Panc1 (cell line): ENCODE data around the gene MCOLN1. TPM values are rescaled to one million over a fixed set of nuclear protein-coding genes. Genes with fewer than 3 reads are reported as not detected.
A peak's percentile ranks its signal among the peaks of the same experiment; 100 is the strongest.

ENCODE experiments used
- ATAC-seq: fragments of 200-7000 bp; cut with Tn5 transposase; 2 replicates; pipeline ENCODE4 v1.9.1; 2020; ENCODE audit warnings: mild to moderate bottlenecking, moderate library complexity
- BruUV-seq: library from RNA; stranded (reverse); fragments of 400-500 nt; replicated peaks from 2 replicates; lab custom pipeline; 2021; lab: Mats Ljungman, UMichigan
- CTCF ChIA-PET: fragments of 300-600 bp; sonication (Branson Sonifier 250); formaldehyde crosslinking; loops from one replicate; lab custom pipeline; 2022; ENCODE audit warnings: antibody characterized with exemption; lab: Charles Lee
- POLR2A ChIA-PET: fragments of 300-600 bp; sonication (Branson Sonifier 250); formaldehyde crosslinking; loops from one replicate; lab custom pipeline; 2022; ENCODE audit warnings: antibody characterized with exemption; lab: Charles Lee
- DNase-seq: peaks from one replicate; pipeline ENCODE4 v3.0.0-alpha.2; 2010; ENCODE audit warnings: low read depth, low spot score
- H3K27ac ChIP-seq: 2 replicates; pipeline ENCODE4 v1.5.1; 2011; ENCODE audit warnings: mild to moderate bottlenecking, low read length, inconsistent platforms
- H3K27me3 ChIP-seq: fragments of 200-500 bp; sonication (Bioruptor generic); 2 replicates; pipeline ENCODE4 v1.6.0; 2014; ENCODE audit warnings: low read length, inconsistent platforms; ENCODE audit not compliant: control insufficient read depth, insufficient read depth
- H3K36me3 ChIP-seq: fragments of 200-500 bp; sonication (Bioruptor generic); 2 replicates; pipeline ENCODE4 v1.5.1; 2014; ENCODE audit warnings: inconsistent platforms, mild to moderate bottlenecking, low read length, moderate library complexity; ENCODE audit not compliant: control insufficient read depth, insufficient read depth
- H3K4me1 ChIP-seq: 2 replicates; pipeline ENCODE4 v1.5.1; 2011; ENCODE audit warnings: inconsistent platforms, mild to moderate bottlenecking, low read length, moderate library complexity; ENCODE audit not compliant: control insufficient read depth, insufficient read depth
- H3K4me3 ChIP-seq, 2 experiments: 2 replicates each; pipeline ENCODE4 v1.5.1; 2011 to 2012; ENCODE audit warnings: low read depth in 2 of 2, low read length in 2 of 2, mild to moderate bottlenecking in 2 of 2, inconsistent platforms in 1 of 2, moderate library complexity in 1 of 2
- H3K9me3 ChIP-seq: fragments of 200-500 bp; sonication (Bioruptor generic); 2 replicates; pipeline ENCODE4 v1.5.1; 2014; ENCODE audit warnings: low read depth, mild to moderate bottlenecking, inconsistent platforms, low read length, moderate library complexity; ENCODE audit not compliant: control insufficient read depth, insufficient read depth
- CTCF ChIP-seq: fragments of 450-650 bp; IDR thresholded peaks from 2 replicates; pipeline ENCODE4 v1.5.1; 2017; ENCODE audit warnings: mild to moderate bottlenecking
- POLR2AphosphoS5 ChIP-seq: IDR thresholded peaks from 2 replicates; pipeline ENCODE4 v1.6.1; 2012; ENCODE audit warnings: mild to moderate bottlenecking, low read depth, low read length, moderate library complexity
- REST ChIP-seq, 2 experiments: IDR thresholded peaks; 2 replicates each; pipeline ENCODE4 v1.6.1; 2011 to 2012; ENCODE audit warnings: low read depth in 2 of 2, control low read depth in 1 of 2, low read length in 1 of 2, mild to moderate bottlenecking in 1 of 2, moderate library complexity in 1 of 2; ENCODE audit not compliant: insufficient read depth in 1 of 2
- SIN3A ChIP-seq: IDR thresholded peaks from 2 replicates; pipeline ENCODE4 v1.6.1; 2012; ENCODE audit warnings: low read depth, mild to moderate bottlenecking, low read length, moderate library complexity, borderline replicate concordance; ENCODE audit not compliant: insufficient read depth
- TCF7L2 ChIP-seq: IDR thresholded peaks from 2 replicates; pipeline ENCODE4 v1.6.1; 2011; ENCODE audit warnings: mild to moderate bottlenecking, low read depth, low read length, inconsistent platforms
- in situ Hi-C: cut with HindIII; loops from 2 replicates; pipeline ENCODE4 v1.10.0; 2016; ENCODE audit warnings: low sequenced_read_pairs, low pct_unique_long_range_greater_than_20kb
- intact Hi-C: fragments of 100-400 bp; cut with micrococcal nuclease; formaldehyde crosslinking; loops from one replicate; pipeline ENCODE4 v1.10.0; 2022; ENCODE audit not compliant: unreplicated experiment
- total RNA-seq: library from RNA; stranded (reverse); gene quantifications from one replicate; pipeline ENCODE4 v1.2.1, GENCODE V29; 2021; ENCODE audit not compliant: unreplicated experiment

MCOLN1 gene
- total RNA-seq, 1 experiment from 2014 or later = 28.0 TPM

GRCh38 chr19:7492558-7492957, 29.9 kb upstream of the MCOLN1 start:
- H3K27ac ChIP-seq = no peak overlapping the region
- intact Hi-C loops = no loop called here
- no peaks in the 10 kb centered on the region for H3K9me3 ChIP-seq
- peaks cover 6% of the 10 kb centered on the region for H3K4me1 ChIP-seq
- DNase-seq = no peak
- in situ Hi-C loops = no loop called here
- ATAC-seq = no peak
- BruUV-seq = no TSS peak
- no peaks in the 10 kb centered on the region for H3K27me3 ChIP-seq
- H3K36me3 ChIP-seq = no peaks in the 10 kb centered on the region
- TF ChIP-seq CTCF (no peak), SIN3A (no peak), REST (IDR thresholded peaks at IDR 0.05; ENCODE audit: insufficient read depth in 1 of 2, low read depth in 2 of 2, low read length in 1 of 2) (no peak), TCF7L2 (no peak), POLR2AphosphoS5 (no peak)
- CTCF ChIA-PET = no interaction called here
- H3K4me3 ChIP-seq = no peak overlapping the region
- POLR2A ChIA-PET = no interaction called here

GRCh38 chr19:7494416-7495098, 27.9 kb upstream of the MCOLN1 start:
- H3K9me3 ChIP-seq = no peaks in the 10 kb centered on the region
- DNase-seq (no peak), ATAC-seq (peak; percentile 62)
- intact Hi-C loops = no loop called here
- H3K4me1 ChIP-seq = peaks cover 1% of the 10 kb centered on the region; the same call in 1 of the 2 replicates
- no peak overlapping the region for H3K27ac ChIP-seq
- ChIA-PET CTCF (no interaction called here), POLR2A (interaction anchor here (0.5 to 0.7 kb wide), 2 partner anchors 35 to 140 kb away, joined by 3 to 7 read pairs; no protein-coding TSS in a partner anchor)
- H3K4me3 ChIP-seq = no peak overlapping the region
- in situ Hi-C loops = no loop called here
- TF ChIP-seq SIN3A (no peak), CTCF (no peak)
- H3K36me3 ChIP-seq = no peaks in the 10 kb centered on the region
- no peaks in the 10 kb centered on the region for H3K27me3 ChIP-seq
- no TSS peak for BruUV-seq
